Stimulated activated CD8-positive, alpha-beta memory T cell treated with anti-CD3 and anti-CD28 coated beads, Interleukin-7, amount 100 ng/mL, for 1 hour (primary cell): ENCODE measurements around the gene CSNK1D.

ENCODE experiments used
- DNase-seq, 2 donors: peaks; one replicate each; pipeline ENCODE4 v3.0.0-alpha.2; 2020; ENCODE audit warnings: low read depth in 2 of 2

The CSNK1D gene

DNA sequence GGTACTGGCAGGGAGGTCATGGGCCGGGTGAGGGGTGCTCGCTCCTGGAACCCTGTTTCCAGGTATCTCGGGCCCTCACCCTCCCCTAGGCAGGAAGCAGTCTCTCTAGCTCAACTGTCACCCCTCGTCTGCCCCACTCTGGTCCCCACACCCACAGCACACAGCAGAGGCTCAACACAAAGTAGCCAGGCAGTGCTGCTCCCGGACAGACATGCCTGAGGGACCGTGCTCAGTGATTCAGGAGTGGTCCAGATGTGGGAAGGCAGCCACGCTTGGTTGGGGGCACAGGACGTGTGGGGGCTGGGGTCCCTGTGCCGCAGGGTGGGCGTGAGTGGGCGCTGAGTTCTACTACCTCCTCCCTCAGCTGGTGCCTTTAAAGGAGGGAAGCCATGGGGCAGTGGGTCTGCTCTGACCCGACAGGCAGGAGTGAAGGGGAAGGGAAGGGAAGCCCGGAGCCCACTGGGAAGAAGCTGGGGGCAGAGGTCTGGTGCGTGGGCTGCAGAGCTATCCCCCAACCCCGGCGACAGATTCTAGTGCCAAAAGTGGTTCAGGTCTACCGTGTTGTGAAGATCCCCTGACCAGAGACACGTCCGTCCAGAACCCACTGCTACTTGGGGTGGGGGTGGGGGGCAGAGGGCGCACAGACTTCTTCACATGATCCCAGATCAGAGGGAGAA lies 32.9 kb downstream of the CSNK1D start:
- DNase-seq: no peak

DNA sequence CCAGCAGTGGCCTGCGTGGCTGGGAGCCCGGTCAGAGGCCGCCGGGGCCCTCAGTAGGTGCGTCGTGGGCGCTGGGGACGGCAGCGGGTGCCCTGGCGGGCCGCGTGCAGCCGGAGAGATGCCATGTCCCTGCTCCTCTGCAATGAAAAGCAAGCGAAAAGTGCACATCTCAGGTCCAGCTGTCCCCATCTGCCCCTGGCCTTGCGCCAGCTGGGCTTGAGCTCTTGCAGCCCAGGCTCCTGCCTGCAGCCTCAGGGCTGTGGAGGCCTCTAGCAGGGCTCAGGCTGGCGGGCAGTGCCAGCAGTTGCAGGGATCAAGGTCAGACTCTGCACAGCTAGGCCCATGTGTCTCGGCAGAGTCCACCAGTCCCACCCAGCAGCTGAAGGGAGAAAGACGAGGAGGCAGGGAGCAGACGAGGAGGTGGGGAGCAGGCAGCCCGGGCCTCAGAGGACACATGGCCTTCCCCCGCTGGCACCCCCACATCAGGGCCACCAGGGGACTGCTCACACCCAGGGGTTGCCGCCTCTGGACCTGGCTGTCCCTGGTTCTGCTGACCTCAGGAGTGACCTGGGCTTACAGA lies 33.5 kb downstream of the CSNK1D start:
- no peak for DNase-seq

DNA sequence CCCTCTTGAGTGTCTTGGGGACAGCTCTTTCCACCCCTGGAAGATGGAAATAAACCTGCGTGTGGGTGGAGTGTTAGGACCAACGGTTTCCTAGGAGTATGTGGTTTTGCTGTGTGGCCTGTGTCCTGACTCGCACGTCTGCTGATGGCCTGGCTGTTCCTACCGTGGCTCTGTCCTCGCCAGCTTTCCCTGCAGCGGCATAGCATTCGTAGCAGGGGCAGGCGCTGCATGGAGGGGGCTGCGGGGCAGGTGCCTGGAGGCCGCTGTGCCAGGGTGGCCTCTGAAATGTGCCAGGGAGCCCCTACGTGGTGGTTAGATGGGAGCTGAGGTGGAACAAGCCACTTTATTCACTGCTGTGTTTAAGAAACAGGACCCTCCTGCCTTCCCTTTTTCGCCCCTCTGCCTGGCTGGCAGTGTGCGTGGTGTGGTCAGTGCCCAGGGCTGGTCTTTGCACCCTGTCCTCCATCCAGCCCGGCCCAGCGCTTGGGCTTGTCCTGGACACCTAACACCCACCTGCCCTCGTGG lies 34.0 kb downstream of the CSNK1D start:
- DNase-seq: no peak

DNA sequence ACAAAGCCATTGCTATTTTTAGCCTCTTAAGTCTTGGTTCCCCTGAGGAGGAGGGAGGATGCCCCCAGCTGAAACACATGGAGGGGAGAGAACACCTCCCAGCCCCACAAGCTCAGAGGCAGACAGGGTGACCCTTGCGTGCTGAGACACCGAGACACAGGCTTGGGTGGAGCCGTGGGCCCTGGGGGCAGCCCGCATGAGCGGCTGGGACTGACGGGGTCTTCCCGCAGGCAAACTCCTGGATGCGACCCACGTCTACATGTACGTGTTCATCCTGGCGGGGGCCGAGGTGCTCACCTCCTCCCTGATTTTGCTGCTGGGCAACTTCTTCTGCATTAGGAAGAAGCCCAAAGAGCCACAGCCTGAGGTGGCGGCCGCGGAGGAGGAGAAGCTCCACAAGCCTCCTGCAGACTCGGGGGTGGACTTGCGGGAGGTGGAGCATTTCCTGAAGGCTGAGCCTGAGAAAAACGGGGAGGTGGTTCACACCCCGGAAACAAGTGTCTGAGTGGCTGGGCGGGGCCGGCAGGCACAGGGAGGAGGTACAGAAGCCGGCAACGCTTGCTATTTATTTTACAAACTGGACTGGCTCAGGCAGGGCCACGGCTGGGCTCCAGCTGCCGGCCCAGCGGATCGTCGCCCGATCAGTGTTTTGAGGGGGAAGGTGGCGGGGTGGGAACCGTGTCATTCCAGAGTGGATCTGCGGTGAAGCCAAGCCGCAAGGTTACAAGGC lies 34.9 kb downstream of the CSNK1D start:
- DNase-seq: no peak

DNA sequence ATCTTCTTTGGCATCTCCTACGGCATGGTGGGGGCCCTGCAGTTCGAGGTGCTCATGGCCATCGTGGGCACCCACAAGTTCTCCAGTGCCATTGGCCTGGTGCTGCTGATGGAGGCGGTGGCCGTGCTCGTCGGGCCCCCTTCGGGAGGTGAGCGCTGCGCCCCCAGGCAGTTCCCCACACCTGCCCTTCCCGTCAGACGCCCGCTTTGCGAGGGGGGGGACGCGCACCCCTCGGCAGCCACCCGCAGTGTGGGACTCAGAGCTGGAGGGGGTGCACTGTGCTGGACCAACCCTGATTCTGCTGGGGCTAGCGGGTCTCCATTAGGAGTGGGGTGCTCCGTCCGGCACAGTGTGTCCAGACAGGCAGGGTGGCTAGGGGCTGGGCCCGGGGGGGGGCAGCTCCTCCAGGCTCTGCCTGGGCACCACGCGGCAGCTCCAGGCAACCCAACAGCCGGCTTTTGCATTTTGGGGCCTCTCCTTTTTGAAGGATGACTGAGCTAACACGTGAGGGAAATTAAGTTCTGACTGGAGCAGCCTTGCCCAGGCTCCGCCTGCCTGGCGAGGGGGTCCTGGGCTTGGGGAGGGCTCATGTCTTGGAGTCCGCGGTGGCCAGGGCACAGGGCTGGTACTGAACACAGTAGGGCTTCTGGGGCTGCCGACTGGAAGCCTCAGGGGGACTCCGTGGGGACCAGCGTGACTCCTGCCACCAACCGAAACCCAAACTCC lies 35.6 kb downstream of the CSNK1D start:
- no peak for DNase-seq

DNA sequence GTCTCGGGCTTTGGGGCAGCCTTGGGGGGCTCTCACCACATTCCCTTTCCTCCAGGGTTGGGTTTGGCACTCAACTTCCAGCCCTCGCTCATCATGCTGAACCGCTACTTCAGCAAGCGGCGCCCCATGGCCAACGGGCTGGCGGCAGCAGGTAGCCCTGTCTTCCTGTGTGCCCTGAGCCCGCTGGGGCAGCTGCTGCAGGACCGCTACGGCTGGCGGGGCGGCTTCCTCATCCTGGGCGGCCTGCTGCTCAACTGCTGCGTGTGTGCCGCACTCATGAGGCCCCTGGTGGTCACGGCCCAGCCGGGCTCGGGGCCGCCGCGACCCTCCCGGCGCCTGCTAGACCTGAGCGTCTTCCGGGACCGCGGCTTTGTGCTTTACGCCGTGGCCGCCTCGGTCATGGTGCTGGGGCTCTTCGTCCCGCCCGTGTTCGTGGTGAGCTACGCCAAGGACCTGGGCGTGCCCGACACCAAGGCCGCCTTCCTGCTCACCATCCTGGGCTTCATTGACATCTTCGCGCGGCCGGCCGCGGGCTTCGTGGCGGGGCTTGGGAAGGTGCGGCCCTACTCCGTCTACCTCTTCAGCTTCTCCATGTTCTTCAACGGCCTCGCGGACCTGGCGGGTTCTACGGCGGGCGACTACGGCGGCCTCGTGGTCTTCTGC lies 36.3 kb downstream of the CSNK1D start:
- no peak for DNase-seq

DNA sequence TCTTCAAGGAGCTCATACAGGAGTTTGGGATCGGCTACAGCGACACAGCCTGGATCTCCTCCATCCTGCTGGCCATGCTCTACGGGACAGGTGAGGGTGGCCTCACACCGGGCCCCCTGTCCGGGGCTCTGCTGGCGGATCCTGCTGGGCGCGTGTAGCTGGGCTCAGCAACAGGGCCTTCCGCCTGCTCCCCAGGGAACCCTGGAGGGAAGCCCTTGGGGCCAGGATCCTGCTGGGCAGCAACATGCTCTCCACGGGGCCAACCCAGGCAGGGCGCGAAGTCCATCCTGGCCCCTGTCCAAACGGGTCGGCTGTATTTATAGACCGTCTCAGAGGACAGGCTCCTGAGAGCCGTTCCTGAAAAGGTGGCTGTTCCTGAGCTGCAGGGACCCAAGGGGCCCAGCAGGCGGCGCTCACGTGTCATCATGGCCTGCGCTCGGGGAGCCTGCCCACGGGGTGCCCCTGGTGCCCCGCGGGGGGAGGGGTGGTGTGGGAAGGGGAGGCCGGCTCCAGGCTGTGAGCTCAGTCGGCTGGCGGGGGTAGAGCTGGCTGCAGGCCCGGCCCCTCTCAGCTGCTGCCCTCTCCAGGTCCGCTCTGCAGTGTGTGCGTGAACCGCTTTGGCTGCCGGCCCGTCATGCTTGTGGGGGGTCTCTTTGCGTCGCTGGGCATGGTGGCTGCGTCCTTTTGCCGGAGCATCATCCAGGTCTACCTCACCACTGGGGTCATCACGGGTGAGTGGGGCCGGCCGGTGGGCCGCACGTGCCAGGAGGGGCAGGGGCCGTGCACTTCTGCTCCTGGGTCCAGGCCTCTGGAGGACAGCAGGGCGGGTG lies 37.1 kb downstream of the CSNK1D start:
- DNase-seq: no peak

DNA sequence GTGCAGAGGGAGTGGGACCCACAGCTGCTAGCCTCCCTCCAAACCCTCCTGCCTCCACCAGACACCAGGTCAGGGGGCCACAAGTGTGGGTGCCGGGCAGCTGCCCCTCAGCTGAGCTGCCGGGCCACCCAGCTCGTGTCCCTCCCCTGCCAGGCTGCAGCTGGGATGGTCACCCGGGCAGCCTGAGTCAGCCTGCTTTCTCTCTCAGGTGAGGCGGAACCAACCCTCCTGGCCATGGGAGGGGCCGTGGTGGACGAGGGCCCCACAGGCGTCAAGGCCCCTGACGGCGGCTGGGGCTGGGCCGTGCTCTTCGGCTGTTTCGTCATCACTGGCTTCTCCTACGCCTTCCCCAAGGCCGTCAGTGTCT lies 37.7 kb downstream of the CSNK1D start:
- no peak for DNase-seq

DNA sequence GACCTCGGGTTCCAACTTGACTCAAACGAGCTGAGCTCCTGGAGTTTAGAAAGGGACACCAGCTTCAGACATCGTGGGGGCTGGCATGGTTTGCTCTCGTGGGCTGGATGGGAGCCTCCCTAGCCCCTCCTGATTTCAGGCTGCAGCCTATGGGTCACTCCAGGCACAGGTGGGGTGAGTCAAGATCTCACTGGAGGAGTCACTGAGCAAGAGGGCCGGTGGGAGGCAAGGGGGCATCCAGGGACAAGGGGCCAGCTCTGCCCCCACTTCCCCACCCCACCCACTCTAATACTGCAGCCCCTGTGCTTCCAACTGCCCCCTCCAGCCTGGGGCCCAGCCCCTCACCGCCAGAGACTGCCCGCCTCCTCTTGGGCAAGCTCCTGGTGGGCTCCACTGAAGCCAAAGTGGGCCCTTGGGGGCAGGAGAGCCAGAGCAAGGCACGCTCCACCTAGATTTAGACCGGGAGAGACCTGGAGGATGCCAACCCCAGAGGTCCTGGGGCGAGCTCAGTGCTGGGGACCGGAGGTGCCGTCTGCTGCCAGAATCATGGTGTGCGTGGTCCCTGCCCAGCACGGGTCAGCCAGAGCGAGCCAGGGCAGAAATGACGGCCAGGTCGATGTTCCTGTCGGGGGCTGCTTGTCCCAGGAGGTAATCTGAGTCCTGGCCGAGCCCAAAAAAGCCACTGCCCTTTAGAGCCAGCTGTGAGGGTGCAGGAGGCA lies 38.3 kb downstream of the CSNK1D start:
- DNase-seq: no peak

DNA sequence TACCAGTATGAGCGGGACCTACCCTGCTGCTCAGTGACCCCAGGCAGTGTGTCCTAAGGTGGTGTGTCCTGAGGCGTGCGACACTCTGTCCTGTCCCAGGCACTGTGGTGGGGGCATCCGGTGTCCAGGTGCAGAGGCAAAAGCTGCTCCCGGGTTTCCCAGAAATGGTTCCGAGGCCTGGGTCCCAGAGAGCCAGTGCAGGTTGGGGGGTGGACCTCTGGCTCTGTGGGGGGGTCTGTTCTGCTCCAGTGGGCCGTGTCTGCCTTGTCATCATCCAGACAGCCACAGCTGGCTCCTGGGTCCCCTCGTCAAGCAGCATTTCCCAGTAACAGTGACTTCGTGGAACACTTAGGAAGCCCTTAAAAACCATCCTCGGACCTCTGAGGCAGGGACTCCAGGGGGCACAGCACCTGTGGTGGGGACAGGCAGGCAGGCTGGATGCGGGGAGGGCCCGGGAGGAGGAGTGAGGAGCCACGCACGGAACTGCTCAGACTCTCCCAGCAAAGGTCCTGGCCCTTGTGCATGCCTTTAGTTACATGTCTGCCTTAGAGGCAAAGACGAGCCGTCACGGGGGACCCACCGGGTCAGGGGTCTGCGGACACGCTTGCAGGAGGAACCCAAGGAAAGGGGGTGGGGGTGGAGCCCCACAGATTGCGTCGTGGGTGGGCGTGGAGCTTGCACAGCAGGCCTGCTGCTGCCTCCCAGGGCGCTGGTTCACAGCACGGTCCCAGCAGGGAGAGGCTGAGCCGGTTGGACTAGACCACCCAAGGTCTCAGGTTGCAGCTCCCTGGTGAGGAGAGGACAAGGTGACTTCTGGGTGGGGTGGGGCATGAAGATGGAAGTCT lies 39.1 kb downstream of the CSNK1D start:
- no peak for DNase-seq

DNA sequence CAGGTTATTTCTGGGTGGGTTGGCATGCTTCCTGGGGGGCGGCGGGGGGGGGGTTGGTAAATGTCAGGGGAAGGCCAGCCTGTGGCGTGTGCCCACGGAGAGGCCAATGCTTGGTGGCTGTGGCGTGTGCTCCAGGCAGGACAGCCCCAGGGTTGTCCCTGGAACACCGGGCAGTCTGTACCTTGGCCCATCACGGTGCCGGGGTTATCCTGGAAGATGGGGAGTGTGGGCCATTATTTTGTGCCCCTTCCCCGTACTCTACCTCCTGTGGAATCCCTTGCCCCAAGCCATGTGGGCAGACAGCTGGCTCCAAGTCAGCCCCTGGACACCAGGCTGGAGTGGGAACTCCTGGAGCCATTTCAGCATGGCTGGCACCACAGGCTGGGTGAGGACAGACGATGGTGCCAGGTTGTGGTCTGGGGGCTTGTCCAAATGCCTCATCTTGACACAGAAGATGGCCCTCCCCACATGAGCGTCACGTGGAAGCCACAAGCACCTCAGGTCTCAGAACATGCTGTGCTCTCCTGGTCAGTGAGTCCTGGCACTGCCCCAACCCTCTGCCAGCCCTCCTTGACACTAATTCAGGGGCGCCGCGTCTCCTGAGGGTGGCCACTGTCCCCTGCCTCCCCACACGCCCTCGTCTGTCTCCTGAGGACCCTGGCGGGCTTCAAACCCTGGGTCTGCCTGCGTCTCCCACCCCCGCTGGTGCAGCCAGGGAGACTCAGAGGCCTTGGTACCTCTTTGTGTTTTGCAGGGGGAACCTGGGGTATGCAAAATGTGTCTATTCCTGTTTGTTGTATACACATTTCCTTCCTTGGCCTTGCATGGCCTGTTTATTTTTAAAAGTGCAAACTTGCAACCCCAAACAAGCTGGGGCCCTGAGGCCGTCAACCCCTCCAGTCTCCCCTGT lies 40.4 kb downstream of the CSNK1D start:
- DNase-seq: no peak

DNA sequence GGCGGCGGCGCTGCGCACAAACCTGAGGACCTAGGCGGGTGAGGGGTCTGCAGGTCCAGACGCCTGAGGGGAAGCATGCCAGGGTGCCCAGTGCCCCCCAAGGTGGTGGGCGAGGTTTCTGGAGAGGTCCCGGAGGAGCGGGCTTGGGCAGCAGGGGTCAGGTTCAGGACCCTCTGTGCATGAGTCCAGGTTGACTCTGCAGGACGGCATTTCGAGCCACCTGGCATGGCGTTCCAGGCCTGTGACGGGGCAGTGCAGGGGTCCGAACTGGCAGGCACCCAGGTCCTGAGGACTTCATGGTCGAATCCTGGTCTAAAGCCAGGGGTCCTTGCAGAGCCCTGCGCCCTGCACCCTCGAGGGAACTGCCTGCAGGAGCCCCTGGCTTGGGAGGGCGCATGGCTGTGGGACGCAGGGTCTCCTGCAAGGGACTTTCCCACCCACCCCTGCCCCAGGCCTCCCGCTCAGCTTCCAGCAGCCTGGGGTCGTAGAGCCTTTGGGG lies 41.1 kb downstream of the CSNK1D start:
- DNase-seq: no peak

DNA sequence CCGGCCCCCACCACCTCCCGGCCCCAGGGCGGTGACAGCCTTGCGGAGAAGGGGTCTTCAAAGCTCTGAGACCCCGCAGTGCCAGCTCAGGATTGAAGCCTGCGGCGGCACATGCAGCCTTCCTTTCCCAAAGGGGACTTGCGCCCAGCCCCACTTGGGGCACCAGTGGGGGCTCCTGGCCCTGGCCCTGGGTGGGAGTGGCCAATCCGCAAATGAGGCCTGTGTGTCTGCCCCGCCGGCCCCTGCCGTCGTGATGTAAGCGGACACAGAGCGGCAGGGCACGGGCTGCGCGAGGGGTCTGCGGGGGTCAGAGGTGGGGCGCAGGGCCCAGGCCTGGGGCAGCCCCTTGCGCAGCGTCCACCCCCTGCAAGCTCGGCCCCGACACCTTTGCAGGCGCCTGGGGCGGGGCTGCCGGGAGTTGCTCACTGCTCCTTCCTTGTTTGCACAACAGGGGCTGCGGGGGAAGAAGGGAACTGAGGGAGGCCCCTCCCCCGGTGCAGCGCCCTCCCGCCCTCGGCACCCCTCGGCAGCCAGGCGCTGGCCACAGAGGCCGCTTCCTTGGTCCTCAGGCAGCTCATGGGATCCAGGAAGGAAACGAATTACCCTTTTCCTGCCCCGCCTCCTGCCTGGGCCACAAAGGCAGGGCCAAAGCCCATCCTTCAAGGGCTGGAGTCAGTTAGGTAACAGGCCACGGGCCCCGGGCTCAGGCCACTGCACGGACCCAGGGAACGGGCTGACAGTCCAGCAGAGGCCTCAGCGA lies 41.8 kb downstream of the CSNK1D start:
- no peak for DNase-seq

DNA sequence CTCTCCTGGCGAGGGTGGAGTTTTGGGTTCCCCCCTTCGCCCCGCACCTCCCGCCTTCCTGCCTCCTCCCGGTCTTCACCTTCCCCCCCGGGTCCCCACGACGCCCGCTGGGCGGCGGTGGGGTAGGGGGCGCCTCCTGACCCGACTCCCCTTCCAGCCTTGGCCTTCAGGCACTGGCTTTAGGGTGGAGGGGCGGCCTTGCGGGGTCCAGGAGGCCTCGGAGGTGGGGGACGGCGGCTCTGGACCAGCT lies 42.3 kb downstream of the CSNK1D start:
- DNase-seq: no peak

DNA sequence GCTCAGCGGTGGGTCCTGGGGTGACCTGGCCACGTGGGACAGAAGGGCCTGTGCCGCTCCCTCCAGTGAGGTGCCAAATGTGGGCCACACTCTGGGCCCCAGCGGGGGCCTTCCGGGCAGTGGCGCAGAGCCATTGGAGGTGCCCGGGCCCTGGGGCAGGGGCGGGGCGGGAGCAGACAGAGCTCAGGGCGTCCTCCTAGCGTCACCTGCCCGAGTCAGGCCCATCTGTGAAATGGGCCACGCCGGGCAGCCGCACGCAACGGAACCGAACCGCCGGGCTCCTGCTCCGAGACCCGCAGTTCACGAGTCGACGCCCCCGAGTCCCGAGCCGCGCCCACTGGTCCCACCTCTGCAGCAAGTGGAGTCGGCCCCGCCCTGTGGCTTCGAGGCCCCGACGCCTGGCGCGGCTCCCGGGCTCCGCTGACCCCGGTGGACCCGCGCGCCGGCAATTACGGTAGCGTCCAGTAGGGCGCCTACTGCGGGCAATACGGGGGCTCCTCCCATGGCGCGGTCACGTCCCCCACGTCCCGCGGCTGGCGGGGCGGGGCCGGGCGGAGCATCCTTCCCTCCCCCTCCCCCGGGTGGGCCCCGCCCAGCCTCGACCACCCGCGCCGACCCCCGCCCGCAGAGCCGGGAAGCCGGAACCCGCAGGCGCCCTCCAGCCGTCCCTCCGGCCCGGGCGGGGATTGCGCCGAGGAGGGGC lies 42.7 kb downstream of the CSNK1D start:
- no peak for DNase-seq

DNA sequence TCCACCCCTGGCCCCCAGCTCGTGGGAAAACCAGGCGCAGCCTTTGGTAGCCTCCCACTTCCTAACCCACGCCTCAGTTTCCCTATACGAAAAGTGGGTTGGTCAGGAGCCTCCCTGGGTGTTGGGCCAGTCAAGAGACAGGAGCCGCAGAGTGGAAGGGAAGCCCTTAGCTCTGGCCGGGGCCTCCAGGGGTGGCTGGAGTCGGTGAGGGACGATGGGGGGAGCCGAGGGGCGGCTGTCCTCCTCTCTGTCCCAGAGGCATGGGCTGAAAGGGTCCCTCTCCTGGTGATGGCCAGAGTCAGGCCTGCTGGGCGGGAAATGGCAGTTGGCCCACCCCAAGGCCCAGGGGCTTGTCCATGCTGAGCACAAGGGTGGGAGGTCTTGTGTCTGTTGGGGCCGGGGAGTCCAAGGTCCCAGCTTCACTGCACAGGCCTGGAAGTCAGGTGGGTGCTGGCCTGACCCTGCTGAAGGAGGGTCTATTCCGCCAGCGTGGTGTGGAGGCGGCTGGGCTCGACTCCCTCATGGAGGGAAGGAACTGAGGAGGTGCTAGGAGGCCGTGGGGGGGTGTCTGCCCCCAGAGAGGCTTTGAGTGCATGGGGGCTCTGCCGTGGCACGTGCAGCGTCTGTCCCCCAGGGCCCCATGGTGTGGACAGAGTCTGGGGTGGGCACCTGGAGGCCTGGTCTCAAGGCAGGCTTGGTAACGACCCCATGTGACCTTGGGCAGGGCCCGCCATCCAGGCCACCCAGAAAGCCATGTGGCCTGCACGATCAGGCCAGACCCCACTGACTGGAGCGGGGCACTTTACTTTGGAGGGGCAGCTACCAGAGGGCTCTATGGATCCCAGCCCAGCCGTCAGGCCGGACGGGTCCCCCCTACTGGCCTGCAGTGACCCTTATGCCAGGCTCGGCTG lies 43.5 kb downstream of the CSNK1D start:
- DNase-seq: no peak
